Astrocyte (in vitro differentiated cells and primary cell): ENCODE results near the gene MKNK2.

ENCODE experiments used
- EZH2 ChIP-seq: IDR thresholded peaks from 2 replicates; pipeline ENCODE4 v1.6.1; 2012; ENCODE audit warnings: mild to moderate bottlenecking, low read length, inconsistent platforms; ENCODE audit not compliant: insufficient read depth
- TF ChIP-seq, protein P1 (sequence below): IDR thresholded peaks from 2 replicates; pipeline ENCODE4 v1.5.1; 2011; ENCODE audit warnings: low read depth, mild to moderate bottlenecking, inconsistent platforms, low read length, moderate library complexity; ENCODE audit not compliant: insufficient read depth

DNA sequence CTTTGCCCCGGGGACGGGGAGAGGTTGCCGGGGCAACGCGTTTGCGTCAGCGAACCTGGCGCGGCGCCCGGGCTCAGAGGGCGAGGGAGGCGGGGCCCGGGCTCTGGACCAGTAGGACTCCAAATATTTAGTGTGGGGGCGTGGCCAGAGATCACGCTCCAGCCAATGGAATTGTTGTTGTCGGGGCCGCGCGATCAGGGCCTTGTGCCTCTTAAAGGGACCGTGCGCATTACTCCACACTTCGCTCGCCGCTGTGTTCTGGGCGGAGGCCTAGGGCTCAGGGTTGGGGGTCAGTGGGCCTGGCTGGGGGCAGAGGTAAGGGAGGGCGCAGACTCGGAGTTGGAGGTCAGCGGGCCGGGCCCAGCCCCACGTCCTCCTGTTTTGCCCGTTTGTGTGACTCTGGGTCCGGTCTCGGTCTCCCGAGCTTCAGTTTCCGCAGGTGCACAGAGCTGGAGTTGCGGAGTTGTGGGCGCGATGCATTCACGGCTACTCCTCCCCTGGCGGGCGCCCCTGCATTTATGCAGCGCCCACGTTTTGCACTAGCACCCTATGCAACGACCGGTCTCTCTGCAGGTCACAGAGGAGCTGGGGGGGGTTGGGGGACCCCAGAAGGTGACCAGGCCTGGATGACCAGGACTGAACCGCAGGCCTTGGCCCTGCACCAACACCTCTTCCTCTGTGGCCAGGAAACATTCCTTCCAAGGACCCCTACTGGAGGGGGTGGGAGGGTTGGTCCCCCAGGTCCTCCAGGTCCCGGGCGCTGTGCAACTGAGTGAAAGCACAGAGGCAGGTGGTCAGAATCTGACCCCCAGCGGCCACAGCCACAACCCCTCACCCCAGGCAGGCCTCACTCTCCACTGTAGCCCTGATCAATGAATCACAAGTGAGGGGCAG is 10.7 kb upstream of the MKNK2 start:
- TF ChIP-seq, protein P1, sequence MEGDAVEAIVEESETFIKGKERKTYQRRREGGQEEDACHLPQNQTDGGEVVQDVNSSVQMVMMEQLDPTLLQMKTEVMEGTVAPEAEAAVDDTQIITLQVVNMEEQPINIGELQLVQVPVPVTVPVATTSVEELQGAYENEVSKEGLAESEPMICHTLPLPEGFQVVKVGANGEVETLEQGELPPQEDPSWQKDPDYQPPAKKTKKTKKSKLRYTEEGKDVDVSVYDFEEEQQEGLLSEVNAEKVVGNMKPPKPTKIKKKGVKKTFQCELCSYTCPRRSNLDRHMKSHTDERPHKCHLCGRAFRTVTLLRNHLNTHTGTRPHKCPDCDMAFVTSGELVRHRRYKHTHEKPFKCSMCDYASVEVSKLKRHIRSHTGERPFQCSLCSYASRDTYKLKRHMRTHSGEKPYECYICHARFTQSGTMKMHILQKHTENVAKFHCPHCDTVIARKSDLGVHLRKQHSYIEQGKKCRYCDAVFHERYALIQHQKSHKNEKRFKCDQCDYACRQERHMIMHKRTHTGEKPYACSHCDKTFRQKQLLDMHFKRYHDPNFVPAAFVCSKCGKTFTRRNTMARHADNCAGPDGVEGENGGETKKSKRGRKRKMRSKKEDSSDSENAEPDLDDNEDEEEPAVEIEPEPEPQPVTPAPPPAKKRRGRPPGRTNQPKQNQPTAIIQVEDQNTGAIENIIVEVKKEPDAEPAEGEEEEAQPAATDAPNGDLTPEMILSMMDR = no peak
- no peak for TF ChIP-seq EZH2
